ENCODE measurements around the gene OR2T10. TPM values are rescaled to one million over a fixed set of nuclear protein-coding genes. Genes with fewer than 3 reads are reported as not detected.
"Not testable (repeated sequence)": the region's sequence is repeated elsewhere in the genome, so short reads cannot be mapped to it uniquely, and the experiment has no call there.

OR2T10 gene
- total RNA-seq, 2 donors from 2014 or later: not detected

- peaks cover 6% of the 10 kb centered on the region for H3K27me3 Mint-ChIP-seq (ENCODE audit: low read depth)
- H3K4me1 Mint-ChIP-seq (ENCODE audit: low read depth): peaks cover 6% of the 10 kb centered on the region
- H3K4me3 Mint-ChIP-seq: peak overlapping the region in 1 of 2 donors; percentile 12
- H3K36me3 Mint-ChIP-seq (ENCODE audit: insufficient read depth in 2 of 2): no peaks in the 10 kb centered on the region
- H3K9me3 Mint-ChIP-seq: peaks cover 2 to 4% of the 10 kb centered on the region in 2 donors
- H3K27ac Mint-ChIP-seq: no peak overlapping the region
- peak in 1 of 2 donors; percentile 28 for ATAC-seq (replicated peaks in 1 of 2)
- DNase-seq: no peak
These were observed 12.2 kb downstream of the OR2T10 start for GRCh38 chr1:248585266-248585665.

DNA sequence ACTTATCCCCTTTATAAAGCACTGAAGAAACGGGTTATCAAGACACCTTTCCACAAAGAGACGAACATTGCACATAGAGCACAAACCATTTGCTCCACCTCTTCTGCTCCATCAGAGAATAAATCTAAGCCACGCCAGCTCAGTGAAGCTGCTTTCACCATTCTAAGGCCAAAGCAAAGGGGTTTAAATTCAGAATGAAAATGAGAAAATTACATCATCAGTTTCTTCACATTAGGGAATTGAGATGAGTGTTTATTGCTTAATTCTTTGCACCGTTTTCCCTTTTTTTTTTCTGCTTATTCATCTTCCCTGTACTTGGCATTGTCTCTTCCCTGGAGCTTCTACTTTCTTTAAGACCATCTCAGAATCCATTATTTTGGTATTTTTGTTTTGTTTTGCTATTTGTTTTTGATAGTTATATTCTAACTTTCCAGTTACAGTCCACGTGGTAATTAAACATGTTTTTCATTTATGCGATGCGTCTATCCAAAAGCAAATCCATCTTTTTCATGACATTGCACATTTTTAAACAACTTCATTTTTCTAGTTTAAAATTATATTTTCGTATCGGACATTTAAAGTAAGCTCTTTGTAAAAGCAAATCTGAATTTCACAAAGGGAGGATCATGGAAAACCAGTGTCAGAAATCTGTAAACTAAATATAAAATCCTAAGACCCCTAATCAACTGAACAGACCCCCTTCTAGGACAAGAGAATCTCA is 21.1 kb downstream of the OR2T10 start:
- peak; percentile 45 for ATAC-seq (replicated peaks in 1 of 2)
- peak overlapping the region in 1 of 2 donors; percentile 23 for H3K4me3 Mint-ChIP-seq
- no peak overlapping the region for H3K27ac Mint-ChIP-seq
- peaks cover 10% of the 10 kb centered on the region for H3K4me1 Mint-ChIP-seq (ENCODE audit: low read depth)
- no peaks in the 10 kb centered on the region for H3K36me3 Mint-ChIP-seq (ENCODE audit: insufficient read depth in 2 of 2)
- DNase-seq: no peak
- no peaks in the 10 kb centered on the region for H3K27me3 Mint-ChIP-seq (ENCODE audit: low read depth)
- H3K9me3 Mint-ChIP-seq: peaks cover 2 to 3% of the 10 kb centered on the region in 2 donors

DNA sequence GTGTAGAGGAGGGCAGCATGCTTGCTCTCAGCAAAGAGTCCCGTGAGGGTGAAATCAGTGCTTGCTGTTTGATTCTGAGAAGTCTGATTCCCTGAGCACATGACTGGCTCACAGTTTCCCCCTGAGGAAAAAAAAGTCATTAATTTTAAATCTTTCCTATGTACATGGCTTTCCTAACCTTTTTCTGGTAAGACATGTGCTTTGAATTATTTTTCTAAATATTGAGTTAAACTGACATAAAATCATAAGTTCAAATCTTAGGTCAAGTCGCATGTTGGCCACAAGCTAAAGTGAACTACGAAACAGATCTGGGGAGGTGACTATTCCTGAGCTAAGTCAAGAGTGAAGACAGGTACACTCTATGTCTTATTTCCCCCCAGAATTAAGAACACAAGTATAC is 22.8 kb downstream of the OR2T10 start, which contains the start of gene OR2T34:
TSS of gene OR2T34 (minus strand) at position 101 of the 400 bp plus-strand sequence. CDS start at position 101, 0 bp downstream.
- H3K9me3 Mint-ChIP-seq; H3K4me3 Mint-ChIP-seq; H3K27me3 Mint-ChIP-seq (ENCODE audit: low read depth); ATAC-seq (replicated peaks in 1 of 2); H3K27ac Mint-ChIP-seq; H3K4me1 Mint-ChIP-seq (ENCODE audit: low read depth); H3K36me3 Mint-ChIP-seq (ENCODE audit: insufficient read depth in 2 of 2); DNase-seq: not testable (repeated sequence)

DNA sequence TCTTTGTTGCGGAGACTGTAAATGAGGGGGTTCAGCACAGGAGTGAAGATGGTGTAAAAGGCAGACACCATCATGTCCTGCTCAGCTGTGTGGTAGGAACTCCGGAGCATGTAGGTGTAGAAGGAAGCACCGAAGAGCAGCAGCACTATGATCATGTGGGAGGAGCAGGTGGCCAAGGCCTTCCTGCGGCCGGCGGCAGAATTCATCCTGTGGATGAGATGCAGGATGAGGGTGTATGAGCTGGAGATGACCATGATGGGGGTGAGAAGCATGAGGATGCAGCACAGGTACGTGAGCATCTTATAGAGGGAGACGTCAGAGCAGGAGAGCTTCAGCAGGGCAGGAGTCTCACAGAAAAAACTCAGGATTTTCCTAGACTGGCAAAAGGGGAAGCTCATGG is 23.6 kb downstream of the OR2T10 start:
- ATAC-seq (replicated peaks in 1 of 2); H3K27me3 Mint-ChIP-seq (ENCODE audit: low read depth): not testable (repeated sequence)

DNA sequence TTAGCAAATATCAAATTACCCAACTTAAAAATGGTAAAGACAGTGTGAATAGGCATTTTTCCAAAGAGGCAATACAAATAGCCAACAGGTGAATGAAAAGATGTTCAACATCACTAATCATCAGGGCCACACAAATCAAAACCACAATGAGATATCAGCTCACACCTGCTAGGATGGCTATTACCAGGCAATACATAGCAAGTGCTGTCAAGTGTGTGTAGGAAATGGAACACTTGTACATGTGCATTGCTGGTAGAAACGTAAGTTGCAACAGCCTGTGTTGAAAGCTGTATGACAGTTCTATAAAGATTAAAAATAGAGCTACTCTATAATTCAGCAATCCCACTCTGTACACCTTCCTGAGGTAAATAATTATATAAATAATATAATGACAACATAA is 25.5 kb downstream of the OR2T10 start:
- not testable (repeated sequence) for ATAC-seq (replicated peaks in 1 of 2); DNase-seq; H3K9me3 Mint-ChIP-seq; H3K36me3 Mint-ChIP-seq (ENCODE audit: insufficient read depth in 2 of 2); H3K4me3 Mint-ChIP-seq; H3K4me1 Mint-ChIP-seq (ENCODE audit: low read depth); H3K27ac Mint-ChIP-seq; H3K27me3 Mint-ChIP-seq (ENCODE audit: low read depth)

More for the DNA sequence above, 23.6 kb downstream of the OR2T10 start:
- not testable (repeated sequence) for H3K4me1 Mint-ChIP-seq (ENCODE audit: low read depth); H3K27ac Mint-ChIP-seq; H3K36me3 Mint-ChIP-seq (ENCODE audit: insufficient read depth in 2 of 2); H3K9me3 Mint-ChIP-seq; H3K4me3 Mint-ChIP-seq; DNase-seq

- DNase-seq; ATAC-seq (replicated peaks in 1 of 2); H3K27me3 Mint-ChIP-seq (ENCODE audit: low read depth); H3K4me1 Mint-ChIP-seq (ENCODE audit: low read depth); H3K36me3 Mint-ChIP-seq (ENCODE audit: insufficient read depth in 2 of 2); H3K4me3 Mint-ChIP-seq; H3K9me3 Mint-ChIP-seq; H3K27ac Mint-ChIP-seq: not testable (repeated sequence)
These were observed 26.7 kb downstream of the OR2T10 start for GRCh38 chr1:248570811-248571210.

DNA sequence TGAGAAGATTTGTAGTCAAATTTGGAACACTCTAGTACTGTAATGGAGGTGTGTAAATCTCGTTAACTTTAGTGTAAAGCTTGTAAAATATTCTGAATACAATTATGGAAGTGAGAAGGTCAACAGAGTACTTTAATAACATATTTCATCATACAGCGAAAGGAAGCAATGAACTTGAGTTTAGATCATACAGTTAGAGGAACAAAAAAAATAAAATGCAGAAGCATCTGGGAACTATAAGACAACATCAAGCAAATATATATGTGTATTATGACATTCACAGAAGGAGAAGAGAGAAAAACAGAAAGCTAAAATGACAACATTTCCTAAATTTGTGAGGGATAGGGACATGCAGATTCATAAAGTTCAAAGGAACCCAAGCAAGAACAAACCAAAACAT is 28.5 kb downstream of the OR2T10 start:
- not testable (repeated sequence) for DNase-seq; ATAC-seq (replicated peaks in 1 of 2); H3K4me3 Mint-ChIP-seq; H3K27me3 Mint-ChIP-seq (ENCODE audit: low read depth); H3K4me1 Mint-ChIP-seq (ENCODE audit: low read depth); H3K9me3 Mint-ChIP-seq; H3K36me3 Mint-ChIP-seq (ENCODE audit: insufficient read depth in 2 of 2); H3K27ac Mint-ChIP-seq

- not testable (repeated sequence) for H3K36me3 Mint-ChIP-seq (ENCODE audit: insufficient read depth in 2 of 2); H3K9me3 Mint-ChIP-seq; H3K27me3 Mint-ChIP-seq (ENCODE audit: low read depth); H3K4me1 Mint-ChIP-seq (ENCODE audit: low read depth)
- Mint-ChIP-seq H3K27ac (peak overlapping the region; percentile 84), H3K4me3 (peak overlapping the region; percentile 78 to 82)
- DNase-seq (peak; percentile 2 to 5), ATAC-seq (replicated peaks in 1 of 2) (peak; percentile 89 to 97)
These were observed 31.7 kb downstream of the OR2T10 start for GRCh38 chr1:248565530-248566373.

- H3K27me3 Mint-ChIP-seq (ENCODE audit: low read depth); H3K27ac Mint-ChIP-seq; H3K4me1 Mint-ChIP-seq (ENCODE audit: low read depth); H3K36me3 Mint-ChIP-seq (ENCODE audit: insufficient read depth in 2 of 2); H3K4me3 Mint-ChIP-seq; ATAC-seq (replicated peaks in 1 of 2); DNase-seq; H3K9me3 Mint-ChIP-seq: not testable (repeated sequence)
These were observed 34.8 kb downstream of the OR2T10 start, which contains the start of gene OR2T29 for GRCh38 chr1:248562672-248563071. Gene OR2T29 (minus strand): TSS chr1:248562772. CDS start chr1:248559491, 3,281 bp downstream.

DNA sequence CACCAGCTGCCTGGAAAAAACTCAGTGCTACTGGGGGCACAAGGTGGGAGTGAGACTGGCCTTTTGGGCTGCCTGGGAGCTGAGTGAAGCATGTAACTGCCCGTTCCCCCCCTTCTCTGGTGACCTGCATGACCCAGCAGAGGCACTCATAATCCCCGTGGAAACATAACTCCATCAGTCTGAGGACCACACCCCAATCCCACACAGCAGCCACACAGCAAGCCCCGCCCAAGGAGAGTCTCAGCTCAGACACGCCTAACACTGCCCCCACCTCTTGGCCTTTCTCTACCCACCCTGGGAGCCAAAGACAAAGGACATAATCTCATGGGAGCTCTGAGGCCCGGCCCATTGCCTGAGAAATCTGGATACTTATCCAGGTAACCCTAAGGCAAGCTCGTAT is 46.5 kb downstream of the OR2T10 start:
- H3K27me3 Mint-ChIP-seq (ENCODE audit: low read depth); H3K36me3 Mint-ChIP-seq (ENCODE audit: insufficient read depth in 2 of 2); H3K9me3 Mint-ChIP-seq; DNase-seq; ATAC-seq (replicated peaks in 1 of 2); H3K4me1 Mint-ChIP-seq (ENCODE audit: low read depth); H3K27ac Mint-ChIP-seq; H3K4me3 Mint-ChIP-seq: not testable (repeated sequence)

- H3K36me3 Mint-ChIP-seq (ENCODE audit: insufficient read depth in 2 of 2); H3K9me3 Mint-ChIP-seq; H3K27me3 Mint-ChIP-seq (ENCODE audit: low read depth); H3K4me3 Mint-ChIP-seq; H3K4me1 Mint-ChIP-seq (ENCODE audit: low read depth); H3K27ac Mint-ChIP-seq; ATAC-seq (replicated peaks in 1 of 2); DNase-seq: not testable (repeated sequence)
These were observed 50.1 kb downstream of the OR2T10 start for GRCh38 chr1:248547383-248547782.
